Prostate gland (tissue), 2 donors: ENCODE measurements around the gene NRXN2.

ENCODE experiments used
- CTCF ChIP-seq, 4 experiments: fragments of 200-600 bp in 2 of 4; fragments of 450-650 bp in 2 of 4; sonication (generic) in 2 of 4; IDR thresholded peaks; 1 replicate in 3 of 4; 2 replicates in 1 of 4; pipeline ENCODE4 v1.5.1; 2016 to 2019; ENCODE audit warnings: antibody characterized with exemption in 4 of 4, mild to moderate bottlenecking in 2 of 4, moderate library complexity in 2 of 4
- POLR2AphosphoS5 ChIP-seq: sonication (generic); formaldehyde crosslinking; IDR thresholded peaks from one replicate; pipeline ENCODE4 v1.6.1; 2017; ENCODE audit warnings: antibody characterized with exemption

GRCh38 chr11:64586366-64586765 is 136.6 kb downstream of the NRXN2 start:
- TF ChIP-seq CTCF (IDR thresholded peaks at IDR 0.05) = no peak
- no peak for TF ChIP-seq POLR2AphosphoS5
